Endothelial cell of umbilical vein (primary cell): ENCODE results near the gene SIGLEC6. TPM values are rescaled to one million over a fixed set of nuclear protein-coding genes. Genes with fewer than 3 reads are reported as not detected.

Source experiments
- BruUV-seq: library from RNA; stranded (reverse); fragments of 400-500 nt; replicated peaks from 2 replicates; lab custom pipeline; 2021; lab: Mats Ljungman, UMichigan
- CTCF ChIA-PET: fragments of 300-600, 350-600 bp; sonication (Branson Sonifier 250); formaldehyde crosslinking; loops from one replicate; lab custom pipeline; 2021; ENCODE audit warnings: antibody characterized with exemption, inconsistent platforms; lab: Charles Lee
- POLR2A ChIA-PET: fragments of 300-600, 350-600 bp; sonication (Branson Sonifier 250); formaldehyde crosslinking; loops from one replicate; lab custom pipeline; 2021; ENCODE audit warnings: antibody characterized with exemption, inconsistent platforms; lab: Charles Lee
- DNase-seq: peaks from one replicate; pipeline ENCODE4 v3.0.0-alpha.2; 2011; ENCODE audit warnings: low read depth, low spot score
- FAIRE-seq: peaks from 2 replicates; lab custom pipeline; 2011; peaks lifted over from hg19 to GRCh38; lab: Jason Lieb, UNC
- H2AFZ ChIP-seq: 2 replicates; pipeline ENCODE4 v1.6.0; 2012; ENCODE audit warnings: low read depth, low read length, control low read depth, inconsistent platforms
- H3K27ac ChIP-seq: 2 replicates; pipeline ENCODE4 v1.5.1; 2011; ENCODE audit warnings: low read depth, mild to moderate bottlenecking, control low read depth, low read length, moderate library complexity; ENCODE audit not compliant: insufficient read depth
- H3K27me3 ChIP-seq, 2 experiments: 2 replicates each; pipeline versions ENCODE4 v1.6.0 to v1.6.1; 2011; ENCODE audit warnings: low read length in 2 of 2, mixed read lengths in 1 of 2; ENCODE audit not compliant: control insufficient read depth in 2 of 2, insufficient read depth in 2 of 2
- H3K36me3 ChIP-seq, 2 experiments: 2 replicates in 1 of 2; 3 replicates in 1 of 2; pipeline ENCODE4 v1.5.1; 2011; ENCODE audit warnings: low read length in 2 of 2, mild to moderate bottlenecking in 1 of 2, moderate library complexity in 1 of 2; ENCODE audit not compliant: control insufficient read depth in 2 of 2, insufficient read depth in 2 of 2; ENCODE audit errors: extremely low read depth in 1 of 2
- H3K4me1 ChIP-seq: 3 replicates; pipeline ENCODE4 v1.5.1; 2011; ENCODE audit warnings: mild to moderate bottlenecking, low read length; ENCODE audit not compliant: control insufficient read depth, insufficient read depth; ENCODE audit errors: extremely low read depth
- H3K4me2 ChIP-seq: 2 replicates; pipeline ENCODE4 v1.6.1; 2011; ENCODE audit warnings: low read length, control low read depth, mixed read lengths; ENCODE audit not compliant: insufficient read depth
- H3K4me3 ChIP-seq, 3 experiments: fragments of 200-600 bp in 1 of 3; sonication (generic), shearing (Covaris generic) in 1 of 3; replicated peaks in 1 of 3; 2 replicates each; pipeline ENCODE4 v1.5.1; 2011 to 2016; ENCODE audit warnings: control low read depth in 3 of 3, low read length in 3 of 3, mild to moderate bottlenecking in 2 of 3, inconsistent platforms in 1 of 3, low read depth in 1 of 3, moderate library complexity in 1 of 3; ENCODE audit not compliant: insufficient read depth in 1 of 3
- H3K79me2 ChIP-seq: 2 replicates; pipeline ENCODE4 v1.6.0; 2012; ENCODE audit warnings: low read length, inconsistent platforms; ENCODE audit not compliant: control insufficient read depth, insufficient read depth
- H3K9ac ChIP-seq: replicated peaks from 2 replicates; pipeline ENCODE3; 2011; ENCODE audit warnings: low read length, control low read depth; ENCODE audit not compliant: insufficient read depth; ENCODE audit errors: extremely low read depth
- H3K9me1 ChIP-seq: replicated peaks from 3 replicates; pipeline ENCODE4 v1.6.0; 2011; ENCODE audit warnings: mild to moderate bottlenecking, low read length; ENCODE audit not compliant: control insufficient read depth, insufficient read depth; ENCODE audit errors: extremely low read depth
- H3K9me3 ChIP-seq: replicated peaks from 2 replicates; pipeline ENCODE4 v1.5.1; 2012; ENCODE audit warnings: low read length, inconsistent platforms; ENCODE audit not compliant: control insufficient read depth, insufficient read depth
- H4K20me1 ChIP-seq: replicated peaks from 2 replicates; pipeline ENCODE3; 2011; ENCODE audit warnings: mild to moderate bottlenecking, low read length; ENCODE audit not compliant: control insufficient read depth, insufficient read depth; ENCODE audit errors: extremely low read depth
- EZH2 ChIP-seq: IDR thresholded peaks from 2 replicates; pipeline ENCODE4 v1.6.1; 2012; ENCODE audit warnings: borderline replicate concordance, low read depth, mild to moderate bottlenecking, moderate library complexity, low read length, inconsistent platforms; ENCODE audit not compliant: severe bottlenecking
- FOS ChIP-seq: IDR thresholded peaks from 2 replicates; pipeline ENCODE4 v1.6.1; 2011; ENCODE audit warnings: mild to moderate bottlenecking, low read length, moderate library complexity, borderline replicate concordance; ENCODE audit not compliant: insufficient read depth
- GATA2 ChIP-seq: IDR thresholded peaks from 2 replicates; pipeline ENCODE4 v1.7.0; 2011; ENCODE audit warnings: low read depth, mild to moderate bottlenecking, moderate library complexity, mixed read lengths, low read length; ENCODE audit not compliant: insufficient read length, insufficient read depth
- JUN ChIP-seq: IDR thresholded peaks from 2 replicates; pipeline ENCODE4 v1.6.1; 2011; ENCODE audit warnings: borderline replicate concordance, low read depth; ENCODE audit not compliant: insufficient read length, insufficient read depth
- MAX ChIP-seq: IDR thresholded peaks from 2 replicates; pipeline ENCODE4 v1.6.1; 2011; ENCODE audit not compliant: insufficient read depth, insufficient read length
- MYC ChIP-seq: IDR thresholded peaks from one replicate; pipeline ENCODE4 v1.6.1; 2011; ENCODE audit warnings: mild to moderate bottlenecking, low read depth, low read length
- POLR2A ChIP-seq: IDR thresholded peaks from 2 replicates; pipeline ENCODE4 v1.6.1; 2012; ENCODE audit warnings: low read depth, mild to moderate bottlenecking, control low read depth, low read length
- POLR2AphosphoS5 ChIP-seq: IDR thresholded peaks from 2 replicates; pipeline ENCODE4 v1.6.1; 2012; ENCODE audit warnings: low read depth, mild to moderate bottlenecking, control low read depth, low read length, moderate library complexity; ENCODE audit not compliant: insufficient read depth
- dilution Hi-C: fragments of 300-500 bp; cut with MboI; formaldehyde crosslinking; loops from one replicate; pipeline ENCODE4 v1.15.0; 2019; ENCODE audit warnings: low sequenced_read_pairs; ENCODE audit not compliant: extremely low pct_ligation_motif_present
- intact Hi-C: fragments of 100-400 bp; cut with micrococcal nuclease; formaldehyde crosslinking; loops from one replicate; pipeline ENCODE4 v1.10.0; 2022
- polyA plus RNA-seq, 4 experiments: library from polyadenylated mRNA; depleted of rRNA in 3 of 4; stranded (reverse) in 3 of 4; unstranded in 1 of 4; fragments of >200 nt; gene quantifications; 2 replicates each; pipeline versions ENCODE4 v1.2.1 to v1.2.3, GENCODE V29; 2011 to 2012; ENCODE audit warnings: missing spikeins in 1 of 4
- total RNA-seq: library from RNA; stranded (reverse); gene quantifications from 2 replicates; pipeline ENCODE4 v1.2.3, GENCODE V29; 2021
- TF ChIP-seq, protein P1 (sequence below), 2 donors: IDR thresholded peaks; 1 replicate in 1 of 2; 2 replicates in 1 of 2; pipeline ENCODE4 v1.5.1; 2011; ENCODE audit warnings: low read length in 2 of 2, mild to moderate bottlenecking in 2 of 2, moderate library complexity in 2 of 2, control low read depth in 1 of 2, inconsistent platforms in 1 of 2, low read depth in 1 of 2; ENCODE audit not compliant: insufficient read depth in 1 of 2; ENCODE audit errors: extremely low read depth in 1 of 2

Gene SIGLEC6
- total and polyA plus RNA-seq, 2 donors (not counting 3 experiments of a cell fraction or from before 2014, with no cell fraction given): not detected

GRCh38 chr19:51509823-51510660 lies 21.4 kb downstream of the SIGLEC6 start:
- dilution Hi-C loops: no loop called here
- POLR2A ChIA-PET: no interaction called here
- H3K9me1 ChIP-seq: no peaks in the 10 kb centered on the region

DNA sequence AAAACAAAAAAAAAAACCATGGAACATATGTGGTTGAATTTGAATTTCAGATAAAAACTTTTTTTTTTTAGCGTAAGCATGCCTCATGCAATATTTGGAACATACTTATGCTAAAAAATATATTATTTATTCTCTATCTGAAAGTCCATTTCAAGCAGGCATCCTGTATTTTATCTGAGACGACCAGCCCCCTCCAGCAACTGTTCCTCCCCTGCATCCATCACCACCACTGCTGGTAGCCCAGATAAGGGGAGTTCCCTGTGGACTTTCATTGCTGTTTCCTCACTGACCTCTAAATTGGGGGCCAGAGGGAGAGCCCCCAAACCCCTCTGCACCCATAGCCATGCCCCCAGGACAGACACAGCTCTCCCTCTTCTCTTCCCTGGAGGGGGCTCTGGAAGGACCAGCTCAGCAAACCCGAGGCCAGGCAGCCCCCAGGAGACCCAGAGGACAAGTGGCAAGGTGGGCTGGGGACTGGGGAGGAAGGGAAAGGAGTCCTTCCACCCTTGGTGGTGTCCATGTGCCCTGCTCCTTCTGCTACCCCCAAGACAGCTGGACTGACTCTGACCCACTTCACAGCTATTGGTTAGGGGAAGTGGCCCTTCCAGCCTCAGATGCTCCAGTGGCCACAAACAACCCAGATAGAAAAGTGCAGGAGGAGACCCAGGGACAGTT lies 23.3 kb downstream of the SIGLEC6 start:
- BruUV-seq: no TSS peak
- H4K20me1 ChIP-seq: no peaks in the 10 kb centered on the region
- no peaks in the 10 kb centered on the region for H3K9me3 ChIP-seq
- no peaks in the 10 kb centered on the region for H3K79me2 ChIP-seq
- no peak overlapping the region for H2AFZ ChIP-seq
- intact Hi-C loops (no loop called here), dilution Hi-C loops (no loop called here)
- no peak overlapping the region for H3K27ac ChIP-seq
- H3K4me2 ChIP-seq: no peak overlapping the region
- H3K27me3 ChIP-seq: peaks cover 0 to 4% of the 10 kb centered on the region in 2 experiments
- H3K9ac ChIP-seq: no peak overlapping the region
- no peaks in the 10 kb centered on the region for H3K36me3 ChIP-seq
- no peak overlapping the region for H3K4me3 ChIP-seq
- TF ChIP-seq POLR2AphosphoS5 (no peak), JUN (no peak), MAX (no peak), POLR2A (no peak), EZH2 (no peak), MYC (no peak), GATA2 (no peak), FOS (no peak)
- TF ChIP-seq, protein P1, sequence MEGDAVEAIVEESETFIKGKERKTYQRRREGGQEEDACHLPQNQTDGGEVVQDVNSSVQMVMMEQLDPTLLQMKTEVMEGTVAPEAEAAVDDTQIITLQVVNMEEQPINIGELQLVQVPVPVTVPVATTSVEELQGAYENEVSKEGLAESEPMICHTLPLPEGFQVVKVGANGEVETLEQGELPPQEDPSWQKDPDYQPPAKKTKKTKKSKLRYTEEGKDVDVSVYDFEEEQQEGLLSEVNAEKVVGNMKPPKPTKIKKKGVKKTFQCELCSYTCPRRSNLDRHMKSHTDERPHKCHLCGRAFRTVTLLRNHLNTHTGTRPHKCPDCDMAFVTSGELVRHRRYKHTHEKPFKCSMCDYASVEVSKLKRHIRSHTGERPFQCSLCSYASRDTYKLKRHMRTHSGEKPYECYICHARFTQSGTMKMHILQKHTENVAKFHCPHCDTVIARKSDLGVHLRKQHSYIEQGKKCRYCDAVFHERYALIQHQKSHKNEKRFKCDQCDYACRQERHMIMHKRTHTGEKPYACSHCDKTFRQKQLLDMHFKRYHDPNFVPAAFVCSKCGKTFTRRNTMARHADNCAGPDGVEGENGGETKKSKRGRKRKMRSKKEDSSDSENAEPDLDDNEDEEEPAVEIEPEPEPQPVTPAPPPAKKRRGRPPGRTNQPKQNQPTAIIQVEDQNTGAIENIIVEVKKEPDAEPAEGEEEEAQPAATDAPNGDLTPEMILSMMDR (IDR thresholded peaks at IDR 0.05; ENCODE audit: extremely low read depth in 1 of 2, insufficient read depth in 1 of 2, low read depth in 1 of 2, low read length in 2 of 2): no peak
- H3K9me1 ChIP-seq: no peaks in the 10 kb centered on the region
- DNase-seq (no peak), FAIRE-seq (no peak)
- CTCF ChIA-PET: interaction anchor here (0.5 to 0.8 kb wide), 2 partner anchors 153 to 582 kb away, joined by 3 to 5 read pairs; no protein-coding TSS in a partner anchor
- POLR2A ChIA-PET: no interaction called here
- no peaks in the 10 kb centered on the region for H3K4me1 ChIP-seq

More at GRCh38 chr19:51509823-51510660, 21.4 kb downstream of the SIGLEC6 start:
- Histone ChIP-seq H2AFZ (no peak overlapping the region), H3K4me2 (no peak overlapping the region), H3K9me3 (no peaks in the 10 kb centered on the region), H3K79me2 (no peaks in the 10 kb centered on the region), H3K4me1 (no peaks in the 10 kb centered on the region), H3K36me3 (no peaks in the 10 kb centered on the region), H4K20me1 (no peaks in the 10 kb centered on the region), H3K9ac (no peak overlapping the region), H3K27ac (no peak overlapping the region), H3K27me3 (peaks cover 0 to 4% of the 10 kb centered on the region in 2 experiments), H3K4me3 (no peak overlapping the region)
- TF ChIP-seq EZH2 (no peak), JUN (no peak)
- FAIRE-seq: no peak
- intact Hi-C loops: no loop called here
- no peak for DNase-seq
- CTCF ChIA-PET: no interaction called here
- BruUV-seq: no TSS peak
